HepG2 (cell line): ENCODE results near the gene NME1. TPM values are rescaled to one million over a fixed set of nuclear protein-coding genes. Genes with fewer than 3 reads are reported as not detected.

Source experiments
- ATAC-seq: fragments of 200-7000 bp; cut with Tn5 transposase; 3 replicates; pipeline ENCODE4 v1.9.1; 2020; ENCODE audit warnings: mild to moderate bottlenecking, moderate library complexity
- BruUV-seq: library from RNA; stranded (reverse); fragments of 400-500 nt; replicated peaks from 2 replicates; lab custom pipeline; 2021; lab: Mats Ljungman, UMichigan
- CTCF ChIA-PET: fragments of 300-600 bp; formaldehyde crosslinking; extraction: SDS; loops from one replicate; lab custom pipeline; 2021; ENCODE audit warnings: low total read pairs, inconsistent platforms, low intra/inter-chr PET ratio; lab: Yijun Ruan, JAX
- POLR2A ChIA-PET: fragments of 350-600 bp; sonication (Branson Sonifier 250); formaldehyde crosslinking; loops from one replicate; lab custom pipeline; 2020; ENCODE audit warnings: antibody characterized with exemption, inconsistent platforms; lab: Yijun Ruan, JAX
- DNase-seq: peaks from one replicate; pipeline ENCODE4 v3.0.0-alpha.2; 2015; ENCODE audit warnings: low spot score
- FAIRE-seq: peaks from 3 replicates; lab custom pipeline; 2011; peaks lifted over from hg19 to GRCh38; lab: Jason Lieb, UNC
- H2AFZ ChIP-seq: one replicate; pipeline ENCODE4 v1.6.1; 2011; ENCODE audit warnings: low read length, inconsistent platforms
- H3K27ac ChIP-seq: fragments of 300-600 bp; 3 replicates; pipeline ENCODE4 v1.8.0; 2011; ENCODE audit warnings: mixed run types, mild to moderate bottlenecking, mixed read lengths, low read length, inconsistent platforms; ENCODE audit not compliant: insufficient read depth; ENCODE audit errors: extremely low read length
- H3K27me3 ChIP-seq, 2 experiments: fragments of 200-600 bp in 1 of 2; 2 replicates in 1 of 2; 3 replicates in 1 of 2; pipeline versions ENCODE4 v1.6.0 to v1.8.0; 2011; ENCODE audit warnings: low read length in 2 of 2, mild to moderate bottlenecking in 2 of 2, moderate library complexity in 2 of 2, inconsistent platforms in 1 of 2; ENCODE audit not compliant: insufficient read depth in 2 of 2, control insufficient read depth in 1 of 2
- H3K36me3 ChIP-seq, 2 experiments: fragments of 200-600 bp in 1 of 2; replicated peaks in 1 of 2; 2 replicates in 1 of 2; 3 replicates in 1 of 2; pipeline versions ENCODE4 v1.5.1 to v1.8.0; 2011; ENCODE audit warnings: low read length in 2 of 2, inconsistent platforms in 1 of 2; ENCODE audit not compliant: insufficient read depth in 2 of 2, control insufficient read depth in 1 of 2
- H3K4me1 ChIP-seq: 2 replicates; pipeline ENCODE4 v1.5.1; 2012; ENCODE audit warnings: low read length, inconsistent platforms; ENCODE audit not compliant: insufficient read depth
- H3K4me2 ChIP-seq: 2 replicates; pipeline ENCODE4 v1.6.0; 2011; ENCODE audit warnings: low read depth, low read length, inconsistent platforms
- H3K4me3 ChIP-seq, 3 experiments: fragments of 200-600 bp in 1 of 3; sonication (generic), shearing (Covaris generic) in 1 of 3; replicated peaks in 1 of 3; 2 replicates each; pipeline ENCODE4 v1.5.1; 2011 to 2016; ENCODE audit warnings: low read length in 3 of 3, inconsistent platforms in 2 of 3, low read depth in 2 of 3, mild to moderate bottlenecking in 2 of 3, control low read depth in 1 of 3, mixed read lengths in 1 of 3; ENCODE audit not compliant: insufficient read depth in 1 of 3
- H3K79me2 ChIP-seq: one replicate; pipeline ENCODE4 v1.6.1; 2011; ENCODE audit warnings: low read length, inconsistent platforms; ENCODE audit not compliant: insufficient read depth
- H3K9ac ChIP-seq: 2 replicates; pipeline ENCODE4 v1.6.0; 2011; ENCODE audit warnings: mild to moderate bottlenecking, low read depth, low read length, inconsistent platforms; ENCODE audit not compliant: insufficient read depth
- H3K9me3 ChIP-seq: 2 replicates; pipeline ENCODE4 v1.5.1; 2012; ENCODE audit warnings: mild to moderate bottlenecking, low read length
- H4K20me1 ChIP-seq: 2 replicates; pipeline ENCODE4 v1.6.0; 2011; ENCODE audit warnings: inconsistent platforms, mild to moderate bottlenecking, low read length, moderate library complexity; ENCODE audit not compliant: insufficient read depth
- ATF7 ChIP-seq, 2 experiments: fragments of 450-650 bp in 1 of 2; sonication (generic) in 1 of 2; formaldehyde crosslinking in 1 of 2; IDR thresholded peaks; 2 replicates each; pipeline versions ENCODE4 v1.4.0 to v1.6.1; 2016 to 2020; ENCODE audit warnings: antibody characterized with exemption in 1 of 2, mild to moderate bottlenecking in 1 of 2, missing genetic modification reagents in 1 of 2
- ELF3 ChIP-seq: IDR thresholded peaks from 2 replicates; pipeline ENCODE4 v1.6.1; 2016; ENCODE audit warnings: missing genetic modification reagents, missing compliant biosample characterization
- FOXJ3 ChIP-seq: sonication (generic); formaldehyde crosslinking; IDR thresholded peaks from 2 replicates; pipeline ENCODE4 v1.4.0; 2020; ENCODE audit warnings: missing genetic modification reagents, mild to moderate bottlenecking, borderline replicate concordance
- MLLT10 ChIP-seq: sonication (generic); formaldehyde crosslinking; IDR thresholded peaks from 2 replicates; pipeline ENCODE4 v1.4.0; 2020; ENCODE audit warnings: missing genetic modification reagents
- REPIN1 ChIP-seq: sonication (generic); formaldehyde crosslinking; IDR thresholded peaks from 2 replicates; pipeline ENCODE4 v1.8.0; 2022; ENCODE audit warnings: missing genetic modification reagents, low read depth, mild to moderate bottlenecking, borderline replicate concordance
- ZNF609 ChIP-seq: sonication (generic); formaldehyde crosslinking; IDR thresholded peaks from 2 replicates; pipeline ENCODE4 v1.4.0; 2020; ENCODE audit warnings: mild to moderate bottlenecking, missing genetic modification reagents, borderline replicate concordance
- ZZZ3 ChIP-seq: sonication (generic); formaldehyde crosslinking; IDR thresholded peaks from 2 replicates; pipeline ENCODE4 v1.4.0; 2020; ENCODE audit warnings: missing genetic modification reagents, mild to moderate bottlenecking, borderline replicate concordance
- WGBS: methylation state at CpG from one replicate; pipeline ENCODE4 v1.1.6; 2017; ENCODE audit warnings: low lambda C conversion rate; 5-methylcytosine and 5-hydroxymethylcytosine counted together
- in situ Hi-C: cut with HindIII; loops from 2 replicates; pipeline ENCODE4 v1.10.0; 2017; ENCODE audit warnings: low pct_unique_long_range_greater_than_20kb; ENCODE audit not compliant: extremely low pct_ligation_motif_present
- intact Hi-C: fragments of 100-400 bp; cut with micrococcal nuclease; formaldehyde crosslinking; loops from one replicate; pipeline ENCODE4 v1.10.0; 2022; ENCODE audit not compliant: unreplicated experiment
- polyA plus RNA-seq, 8 experiments: library from polyadenylated mRNA; depleted of rRNA in 3 of 8; stranded (reverse) in 7 of 8; unstranded in 1 of 8; fragments of >200 nt; fragmentation: Illumina TruSeq in 4 of 8; extraction: Trizol in 4 of 8; gene quantifications; 2 replicates each; pipeline versions ENCODE4 v1.2.1 to v1.2.3, GENCODE V29; 2011 to 2016; ENCODE audit warnings: low read depth in 4 of 8, missing spikeins in 1 of 8, mixed read lengths in 1 of 8; ENCODE audit not compliant: insufficient read depth in 1 of 8
- total RNA-seq, 5 experiments: library from RNA; depleted of rRNA; stranded (reverse); fragments of >200 nt; fragmentation: Illumina TruSeq; extraction: Trizol; gene quantifications; 2 replicates each; pipeline ENCODE4 v1.2.3, GENCODE V29; 2016; ENCODE audit warnings: low read depth in 1 of 5

The NME1 gene
- total and polyA plus RNA-seq, 2 of the 13 experiments (the other 11 are each of a cell fraction or from before 2014, with no cell fraction given) = 295 to 516 TPM

- Histone ChIP-seq H3K27ac (no peak overlapping the region), H3K4me3 (no peak overlapping the region)
- no TSS peak for BruUV-seq
- in situ Hi-C loops = no loop called here
- TF ChIP-seq FOXJ3 (no peak), ELF3 (CRISPR knock-in tag) (no peak), ATF7 (IDR thresholded peaks at IDR 0.05) (peak; percentile 95), ATF7 (CRISPR knock-in tag; IDR thresholded peaks at IDR 0.05) (no peak), ZZZ3 (CRISPR knock-in tag) (no peak), REPIN1 (CRISPR knock-in tag) (no peak), MLLT10 (CRISPR knock-in tag) (no peak)
- TF ChIP-seq, all 625 proteins: peak for 1
- Histone ChIP-seq H3K9me3 (no peaks in the 10 kb centered on the region), H3K79me2 (no peaks in the 10 kb centered on the region), H3K4me1 (peaks cover 10% of the 10 kb centered on the region), H2AFZ (no peak overlapping the region), H3K27me3 (no peaks in the 10 kb centered on the region), H3K36me3 (peaks cover 18 to 71% of the 10 kb centered on the region in 2 experiments), H3K9ac (no peak overlapping the region), H4K20me1 (no peaks in the 10 kb centered on the region), H3K4me2 (no peak overlapping the region)
- POLR2A ChIA-PET = no interaction called here
- CTCF ChIA-PET = no interaction called here
- intact Hi-C loops = no loop called here
- DNase-seq (no peak), ATAC-seq (no peak), FAIRE-seq (no peak)
Measured at GRCh38 chr17:51189162-51189561, 35.8 kb downstream of the NME1 start.

- BruUV-seq = TSS peak; percentile 7
- 81% methylated on average over 1 of the region's 1 CpG for WGBS
- in situ Hi-C loops = no loop called here
- Histone ChIP-seq H3K4me1 (peaks cover 7% of the 10 kb centered on the region), H3K27me3 (no peaks in the 10 kb centered on the region), H3K9me3 (no peaks in the 10 kb centered on the region), H3K79me2 (no peaks in the 10 kb centered on the region), H3K4me3 (no peak overlapping the region), H4K20me1 (no peaks in the 10 kb centered on the region), H3K4me2 (no peak overlapping the region), H3K27ac (no peak overlapping the region), H2AFZ (no peak overlapping the region), H3K9ac (no peak overlapping the region), H3K36me3 (peaks cover 20 to 70% of the 10 kb centered on the region in 2 experiments)
- ATAC-seq (no peak), FAIRE-seq (no peak), DNase-seq (no peak)
- ChIA-PET POLR2A (no interaction called here), CTCF (no interaction called here)
- intact Hi-C loops = no loop called here
- no peak for TF ChIP-seq ZNF609 (CRISPR knock-in tag)
Measured at GRCh38 chr17:51189628-51190027, 36.3 kb downstream of the NME1 start.
